ENCODE data around the gene RALB.

- TF ChIP-seq CTCF (IDR thresholded peaks at IDR 0.05) (peak; percentile 70), POLR2AphosphoS5 (IDR thresholded peaks at IDR 0.05; ENCODE audit: low read depth, low read length) (no peak), MAX (IDR thresholded peaks at IDR 0.05; ENCODE audit: low read depth) (no peak), EZH2phosphoT487 (IDR thresholded peaks at IDR 0.05; ENCODE audit: borderline replicate concordance, low read depth) (no peak; the same call in 1 of the 2 replicates), SMC3 (IDR thresholded peaks at IDR 0.05; ENCODE audit: low read depth, low read length) (peak; percentile 90), NFIC (IDR thresholded peaks at IDR 0.05; ENCODE audit: borderline replicate concordance) (no peak), GABPA (IDR thresholded peaks at IDR 0.05; ENCODE audit: low read depth) (no peak), USF1 (IDR thresholded peaks at IDR 0.05; ENCODE audit: borderline replicate concordance, low read depth) (no peak)
- TF ChIP-seq, protein P1, sequence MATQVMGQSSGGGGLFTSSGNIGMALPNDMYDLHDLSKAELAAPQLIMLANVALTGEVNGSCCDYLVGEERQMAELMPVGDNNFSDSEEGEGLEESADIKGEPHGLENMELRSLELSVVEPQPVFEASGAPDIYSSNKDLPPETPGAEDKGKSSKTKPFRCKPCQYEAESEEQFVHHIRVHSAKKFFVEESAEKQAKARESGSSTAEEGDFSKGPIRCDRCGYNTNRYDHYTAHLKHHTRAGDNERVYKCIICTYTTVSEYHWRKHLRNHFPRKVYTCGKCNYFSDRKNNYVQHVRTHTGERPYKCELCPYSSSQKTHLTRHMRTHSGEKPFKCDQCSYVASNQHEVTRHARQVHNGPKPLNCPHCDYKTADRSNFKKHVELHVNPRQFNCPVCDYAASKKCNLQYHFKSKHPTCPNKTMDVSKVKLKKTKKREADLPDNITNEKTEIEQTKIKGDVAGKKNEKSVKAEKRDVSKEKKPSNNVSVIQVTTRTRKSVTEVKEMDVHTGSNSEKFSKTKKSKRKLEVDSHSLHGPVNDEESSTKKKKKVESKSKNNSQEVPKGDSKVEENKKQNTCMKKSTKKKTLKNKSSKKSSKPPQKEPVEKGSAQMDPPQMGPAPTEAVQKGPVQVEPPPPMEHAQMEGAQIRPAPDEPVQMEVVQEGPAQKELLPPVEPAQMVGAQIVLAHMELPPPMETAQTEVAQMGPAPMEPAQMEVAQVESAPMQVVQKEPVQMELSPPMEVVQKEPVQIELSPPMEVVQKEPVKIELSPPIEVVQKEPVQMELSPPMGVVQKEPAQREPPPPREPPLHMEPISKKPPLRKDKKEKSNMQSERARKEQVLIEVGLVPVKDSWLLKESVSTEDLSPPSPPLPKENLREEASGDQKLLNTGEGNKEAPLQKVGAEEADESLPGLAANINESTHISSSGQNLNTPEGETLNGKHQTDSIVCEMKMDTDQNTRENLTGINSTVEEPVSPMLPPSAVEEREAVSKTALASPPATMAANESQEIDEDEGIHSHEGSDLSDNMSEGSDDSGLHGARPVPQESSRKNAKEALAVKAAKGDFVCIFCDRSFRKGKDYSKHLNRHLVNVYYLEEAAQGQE (IDR thresholded peaks at IDR 0.05; ENCODE audit: low read depth, low read length) = no peak
Measured at GRCh38 chr2:120343433-120344105, 90.9 kb downstream of the RALB start.

Measured in SK-N-SH (cell line).